ENCODE results near the gene EFNA2.

EFNA2 gene

DNA sequence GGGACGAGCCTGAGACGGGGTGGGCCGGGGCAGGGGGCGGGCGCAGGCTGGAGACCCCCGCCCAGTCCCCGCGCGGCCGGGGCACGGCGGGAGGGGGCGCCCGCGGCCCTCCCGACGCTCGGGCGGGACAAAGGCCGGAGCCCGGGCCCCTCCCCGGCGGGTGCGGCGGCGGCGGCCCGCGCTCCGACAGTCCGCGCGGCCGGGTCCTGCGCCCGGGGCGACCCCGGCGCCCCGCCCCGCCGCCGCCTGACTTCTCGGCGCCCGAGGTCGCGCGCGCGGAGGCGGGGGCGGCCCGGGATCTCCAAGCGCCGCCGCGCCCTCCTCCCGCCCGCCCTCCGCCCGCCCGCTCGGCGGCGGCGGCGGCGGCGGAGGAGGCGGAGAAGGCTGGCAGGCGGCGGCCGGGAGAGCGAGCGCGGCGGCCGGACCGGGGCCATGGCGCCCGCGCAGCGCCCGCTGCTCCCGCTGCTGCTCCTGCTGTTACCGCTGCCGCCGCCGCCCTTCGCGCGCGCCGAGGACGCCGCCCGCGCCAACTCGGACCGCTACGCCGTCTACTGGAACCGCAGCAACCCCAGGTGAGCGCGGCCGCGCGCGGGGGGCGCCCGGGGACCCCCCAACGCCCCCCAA, at the start of gene EFNA2:
Gene EFNA2 (plus strand): TSS at position 137 of the 624 bp plus-strand sequence. CDS start 296 bp downstream, at position 433.
- DNase-seq (ENCODE audit: low read depth): no peak
- no peak within 1 kb of the TSS for H3K4me3 ChIP-seq (ENCODE audit: control insufficient read depth, low read depth, low read length)

DNA sequence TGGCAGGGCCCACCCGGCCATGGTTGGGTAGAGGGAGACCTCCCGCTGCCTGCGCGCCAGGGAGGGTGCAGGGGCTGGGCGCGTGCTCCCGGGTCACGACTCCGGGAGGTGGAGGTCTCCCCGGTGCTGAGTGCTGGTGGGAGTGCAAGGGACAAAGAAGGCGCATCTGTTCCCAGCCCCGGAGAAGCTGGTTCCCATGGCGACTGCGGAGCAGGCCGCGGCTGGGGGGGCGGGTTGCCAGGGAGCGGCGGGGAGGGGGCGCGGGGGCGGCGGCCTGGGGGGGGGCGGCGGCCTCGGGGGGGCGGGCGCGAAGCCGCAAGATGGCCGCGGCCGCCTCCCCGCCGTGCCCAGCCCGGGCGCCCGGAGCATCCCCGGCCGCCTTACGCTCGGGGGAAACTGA, 49.1 kb upstream of the EFNA2 start:
- TF ChIP-seq CTCF (conservative IDR thresholded peaks at IDR 0.05; ENCODE audit: control insufficient read depth, insufficient read depth, low read depth, low read length): no peak
- H3K4me3 ChIP-seq (ENCODE audit: control insufficient read depth, low read depth, low read length): peak overlapping the region; percentile 69
- no peak for DNase-seq (ENCODE audit: low read depth)

More for the DNA sequence above, at the start of gene EFNA2:
- TF ChIP-seq CTCF (conservative IDR thresholded peaks at IDR 0.05; ENCODE audit: control insufficient read depth, insufficient read depth, low read depth, low read length): no peak

GRCh38 chr19:1237027-1237659, 48.5 kb upstream of the EFNA2 start:
- peak; percentile 34 for DNase-seq (ENCODE audit: low read depth)
- no peak for TF ChIP-seq CTCF (conservative IDR thresholded peaks at IDR 0.05; ENCODE audit: control insufficient read depth, insufficient read depth, low read depth, low read length)
- H3K4me3 ChIP-seq (ENCODE audit: control insufficient read depth, low read depth, low read length): peak overlapping the region; percentile 69

- no peak for DNase-seq (ENCODE audit: low read depth)
- H3K4me3 ChIP-seq (ENCODE audit: control insufficient read depth, low read depth, low read length): peak within 1 kb of the TSS; percentile 69
- no peak for TF ChIP-seq CTCF (conservative IDR thresholded peaks at IDR 0.05; ENCODE audit: control insufficient read depth, insufficient read depth, low read depth, low read length)
Observed at GRCh38 chr19:1237754-1238368, 47.8 kb upstream of the EFNA2 start, which contains the start of gene CBARP. CBARP (minus strand) TSS chr19:1238005; CDS start chr19:1236100, 1,905 bp downstream.

DNA sequence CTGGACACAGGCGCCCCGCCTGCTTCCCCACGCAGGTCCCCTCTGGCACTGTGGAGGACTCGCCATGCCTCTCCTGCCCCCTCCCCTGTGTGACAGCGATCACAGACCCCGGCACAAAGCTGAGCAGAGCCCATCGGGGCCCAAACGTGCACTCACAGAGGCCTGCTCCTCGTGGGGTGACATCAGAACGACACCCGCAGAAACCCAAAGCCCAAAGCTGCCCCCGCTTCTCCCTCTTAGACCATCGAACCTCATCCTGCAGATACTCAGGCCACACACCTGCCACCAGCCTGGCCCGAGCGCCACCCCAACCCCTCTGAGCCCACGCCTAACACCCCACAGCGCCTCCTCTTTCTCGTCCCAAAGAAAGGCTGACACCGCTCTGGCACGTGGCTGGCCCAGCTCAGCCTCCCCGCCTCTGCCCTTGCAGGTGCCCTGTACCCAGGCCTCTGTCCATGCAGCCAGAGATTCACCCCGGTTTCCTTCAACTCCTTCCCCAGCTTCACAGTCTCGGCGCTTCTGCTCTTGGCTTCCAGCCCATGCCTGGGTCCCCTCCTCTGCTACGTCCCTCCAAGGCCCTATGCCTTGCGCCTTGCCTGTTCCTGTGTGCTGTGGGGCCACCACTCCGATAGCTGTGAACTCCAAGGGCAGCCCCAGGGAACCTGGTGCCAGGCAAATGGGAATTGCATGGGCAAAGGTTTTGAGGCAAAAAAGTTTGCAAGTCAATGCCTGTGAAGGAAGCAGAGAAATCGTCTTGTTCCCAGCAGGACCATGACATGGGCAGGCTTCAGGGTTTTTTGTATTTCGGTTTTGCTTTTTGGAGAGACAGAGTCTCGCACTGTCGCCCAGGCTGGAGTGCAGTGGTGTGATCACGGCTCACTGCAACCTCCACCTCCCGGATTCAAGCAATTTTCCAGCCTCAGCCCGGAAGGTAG, 47.0 kb upstream of the EFNA2 start:
- peak overlapping the region; percentile 21 for H3K4me3 ChIP-seq (ENCODE audit: control insufficient read depth, low read depth, low read length)
- no peak for DNase-seq (ENCODE audit: low read depth)

More for the DNA sequence above, 47.0 kb upstream of the EFNA2 start:
- TF ChIP-seq CTCF (conservative IDR thresholded peaks at IDR 0.05; ENCODE audit: control insufficient read depth, insufficient read depth, low read depth, low read length): no peak
